H9 (cell line): ENCODE results near the gene SYDE1. TPM values are rescaled to one million over a fixed set of nuclear protein-coding genes. Genes with fewer than 3 reads are reported as not detected.

Source experiments
- DNase-seq: peaks from one replicate; pipeline ENCODE4 v3.0.0-alpha.2; 2017
- H2AFZ ChIP-seq: one replicate; pipeline ENCODE4 v1.6.1; 2013; ENCODE audit warnings: mild to moderate bottlenecking, low read length, control low read depth, moderate library complexity
- H2AK5ac ChIP-seq: 2 replicates; pipeline ENCODE4 v1.6.1; 2013; ENCODE audit warnings: low read length, control low read depth, mixed read lengths; ENCODE audit not compliant: insufficient read length
- H2BK120ac ChIP-seq: one replicate; pipeline ENCODE4 v1.6.1; 2013; ENCODE audit warnings: low read depth, mild to moderate bottlenecking, low read length, control low read depth, inconsistent platforms; ENCODE audit not compliant: poor library complexity, severe bottlenecking
- H2BK12ac ChIP-seq: 2 replicates; pipeline ENCODE4 v1.6.1; 2013; ENCODE audit warnings: low read length, control low read depth, mixed read lengths, low read depth; ENCODE audit not compliant: insufficient read length
- H2BK15ac ChIP-seq: 2 replicates; pipeline ENCODE4 v1.6.1; 2013; ENCODE audit warnings: low read depth, low read length, control low read depth
- H2BK20ac ChIP-seq: one replicate; pipeline ENCODE4 v1.6.1; 2013; ENCODE audit warnings: low read depth, mild to moderate bottlenecking, low read length, control low read depth, inconsistent platforms; ENCODE audit not compliant: poor library complexity, severe bottlenecking
- H2BK5ac ChIP-seq: 2 replicates; pipeline ENCODE4 v1.6.1; 2013; ENCODE audit warnings: low read length, control low read depth, mixed read lengths; ENCODE audit not compliant: insufficient read length
- H3K14ac ChIP-seq: 2 replicates; pipeline ENCODE4 v1.6.1; 2013; ENCODE audit warnings: low read length, control low read depth; ENCODE audit not compliant: insufficient read depth
- H3K18ac ChIP-seq: 2 replicates; pipeline ENCODE4 v1.6.1; 2013; ENCODE audit warnings: low read depth, mild to moderate bottlenecking, mixed read lengths, low read length, control low read depth; ENCODE audit not compliant: insufficient read length
- H3K23ac ChIP-seq: 2 replicates; pipeline ENCODE4 v1.6.1; 2013; ENCODE audit warnings: low read length, control low read depth, mixed read lengths, low read depth; ENCODE audit not compliant: insufficient read length
- H3K23me2 ChIP-seq: 2 replicates; pipeline ENCODE4 v1.6.1; 2013; ENCODE audit warnings: low read depth, mild to moderate bottlenecking, mixed read lengths, low read length, control low read depth; ENCODE audit not compliant: insufficient read length, poor library complexity, severe bottlenecking
- H3K27ac ChIP-seq: 2 replicates; pipeline ENCODE4 v1.5.1; 2013; ENCODE audit warnings: low read length, control low read depth, mixed read lengths, low read depth; ENCODE audit not compliant: insufficient read length
- H3K27me3 ChIP-seq: 2 replicates; pipeline ENCODE4 v1.6.1; 2013; ENCODE audit warnings: low read length, control low read depth, inconsistent platforms; ENCODE audit not compliant: insufficient read depth
- H3K4ac ChIP-seq: 2 replicates; pipeline ENCODE4 v1.6.1; 2013; ENCODE audit warnings: low read depth, mild to moderate bottlenecking, control low read depth, inconsistent platforms, low read length, moderate library complexity
- H3K4me1 ChIP-seq: 2 replicates; pipeline ENCODE4 v1.6.1; 2013; ENCODE audit warnings: low read length, control low read depth, inconsistent platforms; ENCODE audit not compliant: insufficient read depth
- H3K4me2 ChIP-seq: 2 replicates; pipeline ENCODE4 v1.6.1; 2013; ENCODE audit warnings: low read length, control low read depth, mixed read lengths; ENCODE audit not compliant: insufficient read length, insufficient read depth
- H3K56ac ChIP-seq: 2 replicates; pipeline ENCODE4 v1.6.1; 2013; ENCODE audit warnings: low read depth, mild to moderate bottlenecking, mixed read lengths, low read length, control low read depth; ENCODE audit not compliant: insufficient read length
- H3K79me1 ChIP-seq: 2 replicates; pipeline ENCODE4 v1.6.1; 2013; ENCODE audit warnings: low read depth, mild to moderate bottlenecking, moderate library complexity, low read length, control low read depth, inconsistent platforms; ENCODE audit not compliant: insufficient read depth, poor library complexity, severe bottlenecking
- H3K79me2 ChIP-seq: 2 replicates; pipeline ENCODE4 v1.6.1; 2013; ENCODE audit warnings: low read length, control low read depth, inconsistent platforms; ENCODE audit not compliant: insufficient read depth
- H3K9ac ChIP-seq: 2 replicates; pipeline ENCODE4 v1.6.1; 2013; ENCODE audit warnings: low read length, control low read depth, mixed read lengths; ENCODE audit not compliant: insufficient read length; ENCODE audit errors: extremely low read depth
- H3K9me3 ChIP-seq: one replicate; pipeline ENCODE4 v1.6.1; 2013; ENCODE audit warnings: low read depth, low read length, inconsistent platforms; ENCODE audit not compliant: control insufficient read depth
- H3T11ph ChIP-seq: one replicate; pipeline ENCODE4 v1.6.1; 2013; ENCODE audit warnings: mild to moderate bottlenecking, low read length, control low read depth, inconsistent platforms
- H4K20me1 ChIP-seq: one replicate; pipeline ENCODE4 v1.6.1; 2013; ENCODE audit not compliant: control insufficient read depth, insufficient read length, insufficient read depth
- H4K5ac ChIP-seq: 2 replicates; pipeline ENCODE4 v1.6.1; 2013; ENCODE audit warnings: low read depth, mild to moderate bottlenecking, mixed read lengths, low read length, control low read depth; ENCODE audit not compliant: insufficient read length
- H4K8ac ChIP-seq: replicated peaks from 2 replicates; pipeline ENCODE4 v1.6.1; 2013; ENCODE audit warnings: low read length, control low read depth, mixed read lengths, low read depth; ENCODE audit not compliant: insufficient read length
- H4K91ac ChIP-seq: 2 replicates; pipeline ENCODE4 v1.6.1; 2013; ENCODE audit warnings: low read depth, mild to moderate bottlenecking, moderate library complexity, mixed read lengths, low read length, control low read depth; ENCODE audit not compliant: insufficient read length
- H3K27ac Mint-ChIP-seq, 3 experiments: 2 replicates in 2 of 3; 3 replicates in 1 of 3; pipeline ENCODE4 v1.8.0; 2020 to 2021; ENCODE audit warnings: mixed read lengths in 3 of 3, mild to moderate bottlenecking in 1 of 3, moderate library complexity in 1 of 3
- H3K27me3 Mint-ChIP-seq: 2 replicates; pipeline ENCODE4 v1.8.0; 2021; ENCODE audit warnings: low read depth, mild to moderate bottlenecking, moderate library complexity, mixed read lengths
- H3K36me3 Mint-ChIP-seq, 3 experiments: 2 replicates in 2 of 3; 3 replicates in 1 of 3; pipeline ENCODE4 v1.8.0; 2020 to 2021; ENCODE audit warnings: low read depth in 3 of 3, mixed read lengths in 3 of 3; ENCODE audit not compliant: insufficient read depth in 1 of 3
- H3K4me1 Mint-ChIP-seq, 2 experiments: 2 replicates each; pipeline ENCODE4 v1.8.0; 2020; ENCODE audit warnings: mixed read lengths in 2 of 2
- H3K4me3 Mint-ChIP-seq, 2 experiments: 2 replicates in 1 of 2; 3 replicates in 1 of 2; pipeline ENCODE4 v1.8.0; 2020 to 2021; ENCODE audit warnings: mild to moderate bottlenecking in 2 of 2, mixed read lengths in 2 of 2, moderate library complexity in 1 of 2
- H3K9me3 Mint-ChIP-seq, 2 experiments: 2 replicates in 1 of 2; 3 replicates in 1 of 2; pipeline ENCODE4 v1.8.0; 2020; ENCODE audit warnings: mild to moderate bottlenecking in 2 of 2, mixed read lengths in 2 of 2, moderate library complexity in 1 of 2
- WGBS: extraction: QIAGEN DNeasy Blood & Tissue Kit; methylation state at CpG from one replicate; pipeline ENCODE4 v1.1.7; 2013; ENCODE audit warnings: missing lambda C conversion rate, low lambda C conversion rate, mixed read lengths; ENCODE audit not compliant: insufficient read length; ENCODE audit errors: extremely low coverage; 5-methylcytosine and 5-hydroxymethylcytosine counted together
- total RNA-seq: library from RNA; stranded (reverse); gene quantifications from 2 replicates; pipeline ENCODE4 v1.2.1, GENCODE V29; 2021
- TF ChIP-seq, protein P1 (sequence below): fragments of 200-600 bp; sonication (generic); conservative IDR thresholded peaks from 3 replicates; pipeline ENCODE4 v1.8.0; 2021; ENCODE audit warnings: antibody characterized with exemption, mild to moderate bottlenecking

SYDE1 gene
- total RNA-seq, 1 experiment from 2014 or later: 21.4 TPM

GRCh38 chr19:15156391-15156790 is 49.2 kb downstream of the SYDE1 start:
- H3K4ac ChIP-seq: no peak overlapping the region
- H3K4me2 ChIP-seq: no peak overlapping the region
- H2AK5ac ChIP-seq: no peak overlapping the region
- H2BK120ac ChIP-seq: no peak overlapping the region
- H3K9ac ChIP-seq: no peak overlapping the region
- no peaks in the 10 kb centered on the region for H3K79me1 ChIP-seq
- WGBS: 100% methylated on average over 2 of the region's 4 CpGs
- H3K23me2 ChIP-seq: no peaks in the 10 kb centered on the region
- no peak overlapping the region for H4K5ac ChIP-seq
- H2BK5ac ChIP-seq: no peak overlapping the region
- H2BK20ac ChIP-seq: no peak overlapping the region
- H3K27ac ChIP-seq: no peak overlapping the region
- H3K18ac ChIP-seq: no peak overlapping the region
- H3K27ac Mint-ChIP-seq: no peak overlapping the region
- no peak for DNase-seq
- H3K27me3 ChIP-seq: no peaks in the 10 kb centered on the region
- no peak overlapping the region for H4K91ac ChIP-seq
- H2BK15ac ChIP-seq: no peak overlapping the region
- H3K27me3 Mint-ChIP-seq: peaks cover 5% of the 10 kb centered on the region
- no peaks in the 10 kb centered on the region for H3K4me1 ChIP-seq
- H3K36me3 Mint-ChIP-seq: peaks cover 5 to 16% (median 7%) of the 10 kb centered on the region in 3 experiments; a peak in 6 of 7 replicates
- no peak overlapping the region for H3K23ac ChIP-seq
- H3K14ac ChIP-seq: no peak overlapping the region
- no peak overlapping the region for H4K8ac ChIP-seq
- H3K4me3 Mint-ChIP-seq: no peak overlapping the region
- no peaks in the 10 kb centered on the region for H3K79me2 ChIP-seq
- no peak overlapping the region for H3T11ph ChIP-seq
- H3K9me3 Mint-ChIP-seq: peaks cover 12 to 13% of the 10 kb centered on the region in 2 experiments
- no peak overlapping the region for H2AFZ ChIP-seq
- TF ChIP-seq, protein P1, sequence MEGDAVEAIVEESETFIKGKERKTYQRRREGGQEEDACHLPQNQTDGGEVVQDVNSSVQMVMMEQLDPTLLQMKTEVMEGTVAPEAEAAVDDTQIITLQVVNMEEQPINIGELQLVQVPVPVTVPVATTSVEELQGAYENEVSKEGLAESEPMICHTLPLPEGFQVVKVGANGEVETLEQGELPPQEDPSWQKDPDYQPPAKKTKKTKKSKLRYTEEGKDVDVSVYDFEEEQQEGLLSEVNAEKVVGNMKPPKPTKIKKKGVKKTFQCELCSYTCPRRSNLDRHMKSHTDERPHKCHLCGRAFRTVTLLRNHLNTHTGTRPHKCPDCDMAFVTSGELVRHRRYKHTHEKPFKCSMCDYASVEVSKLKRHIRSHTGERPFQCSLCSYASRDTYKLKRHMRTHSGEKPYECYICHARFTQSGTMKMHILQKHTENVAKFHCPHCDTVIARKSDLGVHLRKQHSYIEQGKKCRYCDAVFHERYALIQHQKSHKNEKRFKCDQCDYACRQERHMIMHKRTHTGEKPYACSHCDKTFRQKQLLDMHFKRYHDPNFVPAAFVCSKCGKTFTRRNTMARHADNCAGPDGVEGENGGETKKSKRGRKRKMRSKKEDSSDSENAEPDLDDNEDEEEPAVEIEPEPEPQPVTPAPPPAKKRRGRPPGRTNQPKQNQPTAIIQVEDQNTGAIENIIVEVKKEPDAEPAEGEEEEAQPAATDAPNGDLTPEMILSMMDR: no peak
- no peak overlapping the region for H3K56ac ChIP-seq
- H2BK12ac ChIP-seq: no peak overlapping the region
- peaks cover 9% of the 10 kb centered on the region in 2 experiments for H3K4me1 Mint-ChIP-seq
- no peaks in the 10 kb centered on the region for H4K20me1 ChIP-seq
- no peaks in the 10 kb centered on the region for H3K9me3 ChIP-seq
